Measurements from ENCODE around the gene ZMIZ2.
A peak's percentile ranks its signal among the peaks of the same experiment; 100 is the strongest.
"Not testable (repeated sequence)": the region's sequence is repeated elsewhere in the genome, so short reads cannot be mapped to it uniquely, and the experiment has no call there.

The ZMIZ2 gene

GRCh38 chr7:44797329-44798258 is 48.9 kb downstream of the ZMIZ2 start:
- DNase-seq (ENCODE audit: insufficient read length, low spot score) (peak; percentile 75), FAIRE-seq (no peak)

- no peak for DNase-seq (ENCODE audit: insufficient read length, low spot score)
- FAIRE-seq: no peak
These were observed 50.1 kb downstream of the ZMIZ2 start for GRCh38 chr7:44798649-44799305.

- FAIRE-seq (no peak), DNase-seq (ENCODE audit: insufficient read length, low spot score) (no peak)
These were observed 51.3 kb downstream of the ZMIZ2 start for GRCh38 chr7:44799939-44800338.

- DNase-seq (ENCODE audit: insufficient read length, low spot score) (no peak), FAIRE-seq (no peak)
These were observed 53.2 kb downstream of the ZMIZ2 start for GRCh38 chr7:44801890-44802289.

GRCh38 chr7:44802418-44803025 is 53.9 kb downstream of the ZMIZ2 start:
- DNase-seq (ENCODE audit: insufficient read length, low spot score) (no peak), FAIRE-seq (no peak)

GRCh38 chr7:44803828-44804519 is 55.3 kb downstream of the ZMIZ2 start:
- FAIRE-seq; DNase-seq (ENCODE audit: insufficient read length, low spot score): not testable (repeated sequence)

GRCh38 chr7:44805950-44806349 is 57.3 kb downstream of the ZMIZ2 start:
- FAIRE-seq (no peak), DNase-seq (ENCODE audit: insufficient read length, low spot score) (no peak)

GRCh38 chr7:44808914-44809393 is 60.3 kb downstream of the ZMIZ2 start:
- FAIRE-seq (no peak), DNase-seq (ENCODE audit: insufficient read length, low spot score) (no peak)

- DNase-seq (ENCODE audit: insufficient read length, low spot score) (no peak), FAIRE-seq (no peak)
These were observed 62.4 kb downstream of the ZMIZ2 start for GRCh38 chr7:44811093-44811492.

- DNase-seq (ENCODE audit: insufficient read length, low spot score) (no peak), FAIRE-seq (no peak)
These were observed 62.9 kb downstream of the ZMIZ2 start for GRCh38 chr7:44811571-44811970.

GRCh38 chr7:44814919-44815318 is 66.3 kb downstream of the ZMIZ2 start:
- FAIRE-seq (no peak), DNase-seq (ENCODE audit: insufficient read length, low spot score) (no peak)

- DNase-seq (ENCODE audit: insufficient read length, low spot score): no peak
- no peak for FAIRE-seq
These were observed 70.6 kb downstream of the ZMIZ2 start for GRCh38 chr7:44819292-44819691.
